Renal cortex interstitium (tissue), 11 donors: ENCODE results near the gene IQCK. TPM values are rescaled to one million over a fixed set of nuclear protein-coding genes. Genes with fewer than 3 reads are reported as not detected.

Experiments
- DNase-seq, 11 donors: peaks; one replicate each; pipeline ENCODE4 v3.0.0-alpha.2; 2013; ENCODE audit warnings: low read depth in 9 of 11, low spot score in 4 of 11; ENCODE audit errors: extremely low read depth in 1 of 11
- polyA plus RNA-seq, 3 donors: library from polyadenylated mRNA; unstranded; fragments of 120-200 nt; gene quantifications; one replicate each; pipeline ENCODE4 v1.2.1, GENCODE V29; 2013; ENCODE audit not compliant: insufficient read length in 3 of 3

Gene IQCK
- polyA plus RNA-seq, 3 donors: 44.9 to 47.7 (median 46.3) TPM

DNA sequence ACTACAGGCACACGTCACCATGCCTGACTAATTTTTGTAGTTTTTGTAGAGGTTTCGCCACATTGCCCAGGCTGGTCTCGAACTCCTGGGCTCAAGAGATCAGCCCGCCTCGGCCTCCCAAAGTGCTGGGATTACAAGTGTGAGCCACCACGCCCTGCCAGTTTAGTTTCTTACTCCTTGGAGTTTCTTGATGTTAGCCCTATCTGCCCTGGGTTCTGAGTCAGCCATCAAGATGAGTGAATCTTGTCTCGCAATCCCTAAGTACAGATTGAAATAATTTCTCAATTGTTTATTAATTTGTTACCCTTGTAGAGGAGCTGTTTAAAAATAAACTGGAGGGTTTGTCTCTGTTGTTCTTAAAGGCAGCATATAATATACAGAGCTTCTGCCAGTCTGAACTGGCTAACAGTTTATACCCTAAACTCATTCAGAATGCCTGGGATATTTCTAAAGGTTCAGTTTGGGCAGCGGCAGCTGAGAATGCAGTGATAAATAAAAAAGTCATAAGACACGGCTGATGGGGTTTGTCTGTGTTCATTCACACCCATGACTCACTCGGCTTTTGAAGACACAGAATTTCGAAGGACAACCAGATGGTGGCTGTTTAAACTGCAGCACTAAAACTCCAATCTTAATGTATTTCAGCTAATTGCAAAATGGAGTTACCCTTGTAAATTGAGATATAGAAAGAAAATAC is 127.0 kb downstream of the IQCK start:
- no peak for DNase-seq

- no peak for DNase-seq
These were observed 128.4 kb downstream of the IQCK start for GRCh38 chr16:19846436-19846835.

GRCh38 chr16:19848756-19849155 is 130.7 kb downstream of the IQCK start:
- DNase-seq: no peak

- no peak for DNase-seq
These were observed 132.2 kb downstream of the IQCK start for GRCh38 chr16:19850131-19850817.

- no peak for DNase-seq
These were observed 133.4 kb downstream of the IQCK start for GRCh38 chr16:19851476-19851875.

- DNase-seq: no peak
These were observed 135.2 kb downstream of the IQCK start for GRCh38 chr16:19853132-19853741.

GRCh38 chr16:19853742-19854542 is 135.9 kb downstream of the IQCK start:
- peak in 1 of 11 donors; percentile 35 for DNase-seq

GRCh38 chr16:19854543-19854876 is 136.4 kb downstream of the IQCK start:
- no peak for DNase-seq

DNA sequence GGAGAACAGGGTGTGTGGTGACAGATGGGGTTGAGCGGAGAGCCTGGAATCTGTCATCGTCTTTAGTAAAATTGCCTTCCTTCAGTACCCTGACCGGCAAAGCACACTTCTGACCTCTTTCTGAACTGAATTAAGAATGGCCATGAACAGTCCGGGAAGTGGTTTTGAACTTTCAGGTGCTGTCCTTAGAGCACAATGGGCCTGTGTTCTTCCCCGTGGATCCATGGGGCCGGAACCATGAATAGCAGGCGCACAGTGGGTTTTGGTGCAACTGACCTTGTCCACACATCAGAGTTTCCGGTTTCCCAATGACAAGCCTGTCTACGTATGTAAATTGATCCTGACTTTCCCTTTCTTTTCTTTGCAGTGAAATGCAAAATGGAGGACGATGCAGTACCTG is 138.0 kb downstream of the IQCK start:
- no peak for DNase-seq

GRCh38 chr16:19857593-19858339 is 139.7 kb downstream of the IQCK start:
- no peak for DNase-seq

GRCh38 chr16:19858340-19859018 is 140.4 kb downstream of the IQCK start:
- no peak for DNase-seq

GRCh38 chr16:19859166-19859565 is 141.1 kb downstream of the IQCK start:
- DNase-seq: no peak

DNA sequence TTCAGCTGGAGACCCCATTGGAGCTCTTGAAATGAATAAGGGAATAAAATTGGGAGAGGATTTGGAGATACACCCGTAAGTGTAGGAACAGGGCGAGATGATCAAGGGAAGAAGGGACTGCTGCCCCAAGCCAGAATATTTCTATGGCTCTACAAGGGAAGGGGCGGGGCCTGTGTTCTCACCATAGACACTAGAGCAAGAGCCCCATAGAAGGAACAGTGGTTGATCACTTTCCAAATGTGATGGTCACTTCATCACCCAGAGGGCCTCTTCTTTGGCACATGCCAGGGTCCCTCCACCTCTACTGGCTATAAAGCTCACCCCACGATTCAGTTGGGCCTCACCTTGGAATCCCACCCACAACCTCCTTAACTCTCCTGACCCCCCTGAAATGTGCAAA is 141.5 kb downstream of the IQCK start:
- DNase-seq: no peak

DNA sequence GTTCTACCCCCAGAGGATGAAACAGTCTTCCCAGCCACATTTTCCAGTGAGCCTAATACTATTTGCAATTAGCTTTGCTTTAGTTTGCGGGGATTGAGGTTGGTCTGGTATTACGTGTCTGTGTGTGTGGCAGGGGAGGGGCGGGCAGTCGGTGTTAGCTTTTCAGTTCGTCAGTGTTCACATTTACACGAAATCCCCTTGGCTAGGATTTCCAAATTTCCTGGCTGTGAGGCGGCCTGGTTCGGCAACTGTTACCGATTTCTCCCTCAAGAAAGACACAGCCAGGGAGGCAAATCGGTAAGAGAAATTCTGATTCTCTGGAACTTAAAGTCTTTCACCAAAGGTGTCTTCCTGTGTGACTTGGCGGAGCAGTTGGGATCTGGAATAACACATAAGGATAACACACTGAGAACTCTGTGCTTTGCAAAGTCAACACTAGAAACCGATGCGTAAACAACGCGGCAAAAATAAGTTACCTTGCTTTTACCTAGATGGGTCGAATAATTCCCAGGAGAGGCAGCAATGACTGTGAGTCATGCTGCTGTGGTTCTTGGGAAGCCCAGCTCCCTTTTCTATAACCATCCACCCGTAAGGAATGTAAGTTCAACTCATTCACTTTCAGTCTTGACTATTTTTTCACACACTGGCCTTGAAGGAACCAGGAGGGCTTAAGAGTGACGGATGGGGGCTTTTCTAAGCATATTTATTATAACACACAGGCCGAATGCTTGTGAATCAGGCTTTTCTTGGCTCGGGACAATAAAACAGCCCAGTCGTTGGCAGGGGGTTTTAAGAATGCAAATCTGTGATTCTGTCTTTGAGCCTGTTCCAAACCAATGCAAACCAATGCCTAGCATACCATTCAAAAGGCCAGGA is 142.3 kb downstream of the IQCK start:
- DNase-seq: no peak

DNA sequence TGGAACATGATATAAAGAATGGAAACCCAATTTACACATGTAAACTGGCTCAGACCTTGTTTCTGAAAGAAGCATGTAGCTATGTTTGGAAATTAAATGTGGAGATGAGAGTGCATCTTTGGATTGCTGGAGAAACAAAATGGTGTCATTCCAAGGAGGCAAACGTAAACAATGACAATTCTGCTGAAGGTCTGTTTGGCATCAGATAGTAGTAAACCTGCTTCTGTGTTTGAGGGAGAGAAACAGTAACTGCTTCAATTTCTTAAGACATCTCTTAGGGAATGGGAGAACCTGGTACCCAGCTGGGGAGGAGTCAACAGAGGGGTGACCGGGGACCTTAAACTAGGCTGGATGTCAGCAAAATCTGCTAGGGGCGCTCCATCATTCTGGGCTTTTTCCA is 143.1 kb downstream of the IQCK start:
- DNase-seq: no peak

- DNase-seq: no peak
These were observed 143.8 kb downstream of the IQCK start for GRCh38 chr16:19861811-19862327.

GRCh38 chr16:19863990-19864389 is 145.9 kb downstream of the IQCK start:
- no peak for DNase-seq
